ENCODE data around the gene KLC4. TPM values are rescaled to one million over a fixed set of nuclear protein-coding genes. Genes with fewer than 3 reads are reported as not detected.

Gene KLC4
- polyA plus RNA-seq, 3 donors, result 58.0 to 82.5 (median 78.5) TPM

- no peak for DNase-seq
Measured at GRCh38 chr6:43123461-43124314, 64.3 kb downstream of the KLC4 start.

GRCh38 chr6:43124481-43124880 lies 65.0 kb downstream of the KLC4 start:
- DNase-seq, result no peak

Other genes starting within 250 kb of the KLC4 start
- 100 to 1,000 TPM in 2 of 3 donors, 10 to 100 TPM in 1; 87.3 to 135 (median 113) TPM for gene RPL7L1, start 180.0 kb upstream of the KLC4 start, polyA plus RNA-seq (ENCODE audit: insufficient read length in 3 of 3)
- under 1 TPM; 0.23 to 0.48 (median 0.41) TPM for gene PTCRA, start 143.6 kb upstream of the KLC4 start, polyA plus RNA-seq (ENCODE audit: insufficient read length in 3 of 3)
- gene CNPY3, start 130.2 kb upstream of the KLC4 start, polyA plus RNA-seq (ENCODE audit: insufficient read length in 3 of 3), result 10 to 100 TPM; 59.3 to 68.5 (median 61.7) TPM
- 1 to 10 TPM in 2 of 3 donors, under 1 TPM in 1; 0.57 to 1.9 (median 1.5) TPM for gene GNMT, start 98.9 kb upstream of the KLC4 start, polyA plus RNA-seq (ENCODE audit: insufficient read length in 3 of 3)
- 10 to 100 TPM; 27.8 to 35.3 (median 33.0) TPM for gene PEX6, start 80.5 kb upstream of the KLC4 start, polyA plus RNA-seq (ENCODE audit: insufficient read length in 3 of 3)
- gene PPP2R5D, start 75.1 kb upstream of the KLC4 start, polyA plus RNA-seq (ENCODE audit: insufficient read length in 3 of 3), result 10 to 100 TPM; 60.6 to 63.9 (median 62.5) TPM
- 100 to 1,000 TPM in 1 of 3 donors, 10 to 100 TPM in 2; 82.2 to 103 (median 85.9) TPM for gene MEA1, start 45.7 kb upstream of the KLC4 start, polyA plus RNA-seq (ENCODE audit: insufficient read length in 3 of 3)
- gene KLHDC3, start 45.4 kb upstream of the KLC4 start, polyA plus RNA-seq (ENCODE audit: insufficient read length in 3 of 3), result 100 to 1,000 TPM in 2 of 3 donors, 10 to 100 TPM in 1; 95.6 to 106 (median 106) TPM
- 10 to 100 TPM; 54.1 to 59.7 (median 56.8) TPM for gene RRP36, start 38.0 kb upstream of the KLC4 start, polyA plus RNA-seq (ENCODE audit: insufficient read length in 3 of 3)
- 10 to 100 TPM; 55.9 to 62.2 (median 59.2) TPM for gene CUL7, start 5.8 kb upstream of the KLC4 start, polyA plus RNA-seq (ENCODE audit: insufficient read length in 3 of 3)
- gene MRPL2, start 197 bp upstream of the KLC4 start, polyA plus RNA-seq (ENCODE audit: insufficient read length in 3 of 3), result 10 to 100 TPM; 65.2 to 69.9 (median 69.9) TPM
- 100 to 1,000 TPM; 229 to 267 (median 251) TPM for gene PTK7, start 16.7 kb downstream of the KLC4 start, polyA plus RNA-seq (ENCODE audit: insufficient read length in 3 of 3)
- 10 to 100 TPM; 29.0 to 34.7 (median 32.5) TPM for gene SRF, start 111.6 kb downstream of the KLC4 start, polyA plus RNA-seq (ENCODE audit: insufficient read length in 3 of 3)
- gene CUL9, start 122.6 kb downstream of the KLC4 start, polyA plus RNA-seq (ENCODE audit: insufficient read length in 3 of 3), result 10 to 100 TPM; 34.3 to 52.2 (median 47.5) TPM
- 100 to 1,000 TPM in 1 of 3 donors, 10 to 100 TPM in 2; 65.6 to 104 (median 99.8) TPM for gene DNPH1, start 169.8 kb downstream of the KLC4 start, polyA plus RNA-seq (ENCODE audit: insufficient read length in 3 of 3)
- gene TTBK1, start 183.8 kb downstream of the KLC4 start, polyA plus RNA-seq (ENCODE audit: insufficient read length in 3 of 3), result under 1 TPM; 0.36 to 0.47 (median 0.43) TPM
- gene SLC22A7, start 238.6 kb downstream of the KLC4 start, polyA plus RNA-seq (ENCODE audit: insufficient read length in 3 of 3), result under 1 TPM; 0.84 to 0.90 (median 0.86) TPM
- 1 to 10 TPM; 3.8 to 8.3 (median 8.1) TPM for gene CRIP3, start 249.2 kb downstream of the KLC4 start, polyA plus RNA-seq (ENCODE audit: insufficient read length in 3 of 3)

Data from renal pelvis (tissue), 4 donors.